Testis (tissue), 2 donors: ENCODE results near the gene ERF.

ENCODE experiments used
- CTCF ChIP-seq, 3 experiments: fragments of 450-650 bp in 2 of 3; fragments of 200-600 bp in 1 of 3; sonication (generic) in 1 of 3; IDR thresholded peaks; one replicate each; pipeline ENCODE4 v1.5.1; 2016 to 2019; ENCODE audit warnings: antibody characterized with exemption in 3 of 3, mild to moderate bottlenecking in 2 of 3, moderate library complexity in 1 of 3
- POLR2A ChIP-seq: fragments of 450-650 bp; IDR thresholded peaks from one replicate; pipeline ENCODE4 v1.6.1; 2017; ENCODE audit warnings: antibody characterized with exemption, mild to moderate bottlenecking, moderate library complexity

GRCh38 chr19:42249769-42250168, 5.2 kb downstream of the ERF start:
- TF ChIP-seq CTCF (IDR thresholded peaks at IDR 0.05), result no peak
- no peak for TF ChIP-seq POLR2A
